GM23338 (cell line): ENCODE measurements around the gene GABRE. TPM values are rescaled to one million over a fixed set of nuclear protein-coding genes. Genes with fewer than 3 reads are reported as not detected.

ENCODE experiments used
- ATAC-seq: fragments of 200-7000 bp; cut with Tn5 transposase; 3 replicates; pipeline ENCODE4 v1.9.1; 2020
- DNase-seq: peaks from one replicate; pipeline ENCODE4 v3.0.0-alpha.2; 2015; ENCODE audit warnings: low spot score
- H2AFZ ChIP-seq: fragments of 200-600 bp; sonication (generic); 2 replicates; pipeline ENCODE4 v1.8.0; 2016; ENCODE audit warnings: antibody characterized with exemption, mild to moderate bottlenecking, moderate library complexity
- H3F3A ChIP-seq: fragments of 200-600 bp; sonication (generic); replicated peaks from 2 replicates; pipeline ENCODE4 v1.8.0; 2017; ENCODE audit warnings: antibody characterized with exemption, mixed run types, low read depth
- H3K27ac ChIP-seq: fragments of 200-600 bp; sonication (generic); 2 replicates; pipeline ENCODE4 v1.6.1; 2016; ENCODE audit warnings: low read depth
- H3K27me3 ChIP-seq: fragments of 200-600 bp; sonication (generic); 2 replicates; pipeline ENCODE4 v1.8.0; 2016; ENCODE audit warnings: mild to moderate bottlenecking, mixed run types, moderate library complexity; ENCODE audit not compliant: insufficient read depth
- H3K36me3 ChIP-seq: fragments of 200-600 bp; sonication (generic); 2 replicates; pipeline ENCODE4 v1.8.0; 2016; ENCODE audit warnings: mild to moderate bottlenecking; ENCODE audit not compliant: insufficient read depth
- H3K4me1 ChIP-seq: fragments of 200-600 bp; sonication (generic); 2 replicates; pipeline ENCODE4 v1.8.0; 2016; ENCODE audit warnings: mild to moderate bottlenecking, moderate library complexity; ENCODE audit not compliant: insufficient read depth
- H3K4me2 ChIP-seq: fragments of 200-600 bp; sonication (generic); 2 replicates; pipeline ENCODE4 v1.7.1; 2017; ENCODE audit warnings: mixed run types
- H3K4me3 ChIP-seq: fragments of 200-600 bp; sonication (generic); 2 replicates; pipeline ENCODE4 v1.6.1; 2016; ENCODE audit warnings: mixed run types
- H3K79me2 ChIP-seq: fragments of 200-600 bp; sonication (generic); replicated peaks from 2 replicates; pipeline ENCODE4 v1.8.0; 2017; ENCODE audit warnings: mild to moderate bottlenecking; ENCODE audit not compliant: insufficient read depth
- H3K9me2 ChIP-seq: fragments of 200-600 bp; sonication (generic); 2 replicates; pipeline ENCODE4 v1.8.0; 2017; ENCODE audit not compliant: insufficient read depth
- H4K20me1 ChIP-seq: fragments of 200-600 bp; sonication (generic); replicated peaks from 2 replicates; pipeline ENCODE4 v1.8.0; 2017; ENCODE audit warnings: mild to moderate bottlenecking; ENCODE audit not compliant: insufficient read depth
- H3K27ac Mint-ChIP-seq: 2 replicates; pipeline ENCODE4 v1.8.0; 2020; ENCODE audit warnings: inconsistent platforms, mild to moderate bottlenecking, moderate library complexity, mixed read lengths
- H3K27me3 Mint-ChIP-seq: 3 replicates; pipeline ENCODE4 v1.8.0; 2022; ENCODE audit warnings: low read depth, mild to moderate bottlenecking, moderate library complexity, mixed read lengths, inconsistent platforms; ENCODE audit not compliant: insufficient read depth, poor library complexity
- H3K36me3 Mint-ChIP-seq: 3 replicates; pipeline ENCODE4 v1.8.0; 2021; ENCODE audit warnings: low read depth, mild to moderate bottlenecking, inconsistent platforms, moderate library complexity, mixed read lengths
- H3K4me1 Mint-ChIP-seq: 3 replicates; pipeline ENCODE4 v1.8.0; 2020; ENCODE audit warnings: mild to moderate bottlenecking, inconsistent platforms, mixed read lengths
- H3K4me3 Mint-ChIP-seq: 3 replicates; pipeline ENCODE4 v1.8.0; 2021; ENCODE audit warnings: moderate library complexity, mild to moderate bottlenecking, inconsistent platforms, mixed read lengths
- H3K9me3 Mint-ChIP-seq: 3 replicates; pipeline ENCODE4 v1.8.0; 2020; ENCODE audit warnings: moderate library complexity, mild to moderate bottlenecking, inconsistent platforms, mixed read lengths
- CREB1 ChIP-seq: fragments of 250-450 bp; sonication (Bioruptor Pico); IDR thresholded peaks from 2 replicates; pipeline ENCODE4 v1.5.0; 2020; ENCODE audit warnings: low read depth, mild to moderate bottlenecking, moderate library complexity
- CTCF ChIP-seq, 2 experiments: fragments of 200-600 bp in 1 of 2; sonication (generic) in 1 of 2; conservative IDR thresholded peaks; 2 replicates each; pipeline versions ENCODE4 v1.5.1 to v1.6.1; 2016 to 2017; ENCODE audit warnings: antibody characterized with exemption in 2 of 2, low read depth in 2 of 2, mild to moderate bottlenecking in 2 of 2, moderate library complexity in 1 of 2
- ETS1 ChIP-seq: IDR thresholded peaks from 2 replicates; pipeline ENCODE4 v1.6.1; 2016; ENCODE audit warnings: antibody characterized with exemption
- EZH2 ChIP-seq: fragments of 200-600 bp; sonication (generic); IDR thresholded peaks from one replicate; pipeline ENCODE4 v1.8.0; 2017; ENCODE audit warnings: antibody characterized with exemption, mild to moderate bottlenecking, low read depth; ENCODE audit not compliant: unreplicated experiment
- EZH2phosphoT487 ChIP-seq: fragments of 200-600 bp; sonication (generic); IDR thresholded peaks from one replicate; pipeline ENCODE4 v1.8.1; 2018; ENCODE audit warnings: antibody characterized with exemption; ENCODE audit not compliant: unreplicated experiment
- JUNB ChIP-seq: IDR thresholded peaks from one replicate; pipeline ENCODE4 v1.6.1; 2016; ENCODE audit warnings: antibody characterized with exemption; ENCODE audit not compliant: unreplicated experiment
- NANOG ChIP-seq: IDR thresholded peaks from 2 replicates; pipeline ENCODE4 v1.6.1; 2016; ENCODE audit warnings: antibody characterized with exemption, borderline replicate concordance
- POLR2AphosphoS5 ChIP-seq: IDR thresholded peaks from 2 replicates; pipeline ENCODE4 v1.6.1; 2016; ENCODE audit warnings: antibody characterized with exemption, low read depth
- REST ChIP-seq: IDR thresholded peaks from one replicate; pipeline ENCODE4 v1.6.1; 2018; ENCODE audit warnings: antibody characterized with exemption; ENCODE audit not compliant: unreplicated experiment
- STAT1 ChIP-seq: IDR thresholded peaks from one replicate; pipeline ENCODE4 v1.6.1; 2016; ENCODE audit warnings: antibody characterized with exemption; ENCODE audit not compliant: unreplicated experiment
- ZNF114 ChIP-seq: fragments of 250-450 bp; sonication (Bioruptor Pico); IDR thresholded peaks from 2 replicates; pipeline ENCODE4 v1.5.0; 2020; ENCODE audit warnings: mild to moderate bottlenecking, moderate library complexity
- polyA plus RNA-seq: library from polyadenylated mRNA; unstranded; fragments of >200 nt; fragmentation: Nextera tagmentation; extraction: Ambion mirVana; gene quantifications from 2 replicates; pipeline ENCODE4 v1.2.1, GENCODE V29; 2016
- total RNA-seq: library from RNA; depleted of rRNA; stranded (reverse); fragments of >200 nt; shearing (Covaris generic); gene quantifications from 2 replicates; pipeline ENCODE4 v1.2.3, GENCODE V29; 2014

GABRE gene
- total and polyA plus RNA-seq, 2 experiments from 2014 or later = 4.9 to 8.3 TPM

GRCh38 chrX:151935358-151935757 is 39.1 kb downstream of the GABRE start:
- Histone ChIP-seq H4K20me1 (no peaks in the 10 kb centered on the region), H3K79me2 (no peaks in the 10 kb centered on the region), H3K36me3 (no peaks in the 10 kb centered on the region), H3K4me2 (no peak overlapping the region), H3F3A (no peaks in the 10 kb centered on the region), H3K4me3 (no peak overlapping the region), H2AFZ (no peak overlapping the region), H3K4me1 (no peaks in the 10 kb centered on the region), H3K9me2 (no peaks in the 10 kb centered on the region), H3K27ac (no peak overlapping the region), H3K27me3 (no peaks in the 10 kb centered on the region)
- Mint-ChIP-seq H3K9me3 (no peaks in the 10 kb centered on the region), H3K36me3 (no peaks in the 10 kb centered on the region), H3K27ac (no peak overlapping the region), H3K4me1 (no peaks in the 10 kb centered on the region), H3K4me3 (no peak overlapping the region), H3K27me3 (no peaks in the 10 kb centered on the region)
- ATAC-seq (no peak), DNase-seq (no peak)
- TF ChIP-seq CREB1 (CRISPR knock-in tag) = no peak
- TF ChIP-seq POLR2AphosphoS5 = no peak
- no peak for TF ChIP-seq REST
- TF ChIP-seq ZNF114 = no peak
- TF ChIP-seq CTCF (conservative IDR thresholded peaks at IDR 0.05; ENCODE audit: low read depth in 2 of 2) = no peak

GRCh38 chrX:151929126-151929525 is 45.4 kb downstream of the GABRE start:
- H3K4me3 Mint-ChIP-seq = no peak overlapping the region
- ATAC-seq (no peak), DNase-seq (no peak)
- H3K4me1 Mint-ChIP-seq = peaks cover 7% of the 10 kb centered on the region; the same call in 2 of the 3 replicates
- H3F3A ChIP-seq = no peaks in the 10 kb centered on the region
- peaks cover 2% of the 10 kb centered on the region for H3K27me3 Mint-ChIP-seq
- no peaks in the 10 kb centered on the region for H4K20me1 ChIP-seq
- H3K79me2 ChIP-seq = no peaks in the 10 kb centered on the region
- H3K4me2 ChIP-seq = no peak overlapping the region
- no peaks in the 10 kb centered on the region for H3K9me3 Mint-ChIP-seq
- H3K9me2 ChIP-seq = no peaks in the 10 kb centered on the region
- H3K36me3 ChIP-seq = no peaks in the 10 kb centered on the region
- no peaks in the 10 kb centered on the region for H3K4me1 ChIP-seq
- H3K27me3 ChIP-seq = no peaks in the 10 kb centered on the region
- H3K27ac ChIP-seq = no peak overlapping the region
- H3K36me3 Mint-ChIP-seq = no peaks in the 10 kb centered on the region
- H3K4me3 ChIP-seq = no peak overlapping the region
- H3K27ac Mint-ChIP-seq = no peak overlapping the region
- no peak overlapping the region for H2AFZ ChIP-seq
- no peak for TF ChIP-seq STAT1
- TF ChIP-seq JUNB = no peak
- TF ChIP-seq CREB1 (CRISPR knock-in tag) = no peak
- TF ChIP-seq NANOG = no peak
- TF ChIP-seq POLR2AphosphoS5 = no peak
- TF ChIP-seq ETS1 = no peak
- no peak for TF ChIP-seq EZH2
- no peak for TF ChIP-seq EZH2phosphoT487
